OCI-LY7 (cell line): ENCODE measurements around the gene MESP1.

ENCODE experiments used
- CTCF ChIP-seq: fragments of 200-600 bp; sonication (generic); conservative IDR thresholded peaks from 2 replicates; pipeline ENCODE4 v1.5.1; 2014; ENCODE audit warnings: mild to moderate bottlenecking, antibody characterized with exemption, low read length, moderate library complexity, mixed read lengths
- EZH2phosphoT487 ChIP-seq: fragments of 200-600 bp; sonication (generic); IDR thresholded peaks from 2 replicates; pipeline ENCODE4 v1.6.1; 2018; ENCODE audit warnings: low read depth, borderline replicate concordance, mild to moderate bottlenecking, mixed run types, antibody characterized with exemption, low read length, moderate library complexity, mixed read lengths

- TF ChIP-seq CTCF (no peak), EZH2phosphoT487 (no peak)
Measured at GRCh38 chr15:89781055-89781454, 30.0 kb upstream of the MESP1 start.
